ENCODE data around the gene ATG13. TPM values are rescaled to one million over a fixed set of nuclear protein-coding genes. Genes with fewer than 3 reads are reported as not detected.

Gene ATG13
- total and polyA plus RNA-seq, 10 donors: 14.9 to 111 (median 81.9) TPM

DNA sequence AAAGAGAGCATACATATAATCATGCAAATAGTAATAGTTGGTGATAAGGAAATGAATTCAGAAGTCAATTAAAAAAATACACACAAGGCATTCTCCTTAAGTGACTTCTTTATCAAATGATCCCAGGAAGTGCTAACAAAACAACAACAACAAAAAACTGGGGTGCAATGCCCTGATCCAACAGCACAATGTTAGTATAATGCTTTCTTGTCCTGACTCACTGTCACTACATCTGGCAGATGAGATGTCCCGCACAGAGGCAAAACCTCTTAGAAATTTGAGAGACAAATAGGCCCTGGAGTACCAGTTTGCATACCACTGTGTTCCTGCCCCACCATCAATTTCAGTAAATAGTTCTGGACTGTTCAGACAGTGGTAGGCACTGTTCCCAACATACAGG, 12.6 kb upstream of the ATG13 start:
- intact Hi-C loops (cut with DNase I; ENCODE audit: low total_unique reads): no loop called here
- H3K27ac ChIP-seq: no peak overlapping the region
- no peaks in the 10 kb centered on the region for H3K4me1 ChIP-seq
- peaks cover 0 to 5% (median 0%) of the 10 kb centered on the region in 8 donors for H3K9me3 ChIP-seq
- TF ChIP-seq, protein P1, sequence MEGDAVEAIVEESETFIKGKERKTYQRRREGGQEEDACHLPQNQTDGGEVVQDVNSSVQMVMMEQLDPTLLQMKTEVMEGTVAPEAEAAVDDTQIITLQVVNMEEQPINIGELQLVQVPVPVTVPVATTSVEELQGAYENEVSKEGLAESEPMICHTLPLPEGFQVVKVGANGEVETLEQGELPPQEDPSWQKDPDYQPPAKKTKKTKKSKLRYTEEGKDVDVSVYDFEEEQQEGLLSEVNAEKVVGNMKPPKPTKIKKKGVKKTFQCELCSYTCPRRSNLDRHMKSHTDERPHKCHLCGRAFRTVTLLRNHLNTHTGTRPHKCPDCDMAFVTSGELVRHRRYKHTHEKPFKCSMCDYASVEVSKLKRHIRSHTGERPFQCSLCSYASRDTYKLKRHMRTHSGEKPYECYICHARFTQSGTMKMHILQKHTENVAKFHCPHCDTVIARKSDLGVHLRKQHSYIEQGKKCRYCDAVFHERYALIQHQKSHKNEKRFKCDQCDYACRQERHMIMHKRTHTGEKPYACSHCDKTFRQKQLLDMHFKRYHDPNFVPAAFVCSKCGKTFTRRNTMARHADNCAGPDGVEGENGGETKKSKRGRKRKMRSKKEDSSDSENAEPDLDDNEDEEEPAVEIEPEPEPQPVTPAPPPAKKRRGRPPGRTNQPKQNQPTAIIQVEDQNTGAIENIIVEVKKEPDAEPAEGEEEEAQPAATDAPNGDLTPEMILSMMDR (IDR thresholded peaks at IDR 0.05 in 8 of 11, conservative IDR thresholded peaks at IDR 0.05 in 3 of 11): no peak
- TF ChIP-seq POLR2A (IDR thresholded peaks at IDR 0.05): no peak
- TF ChIP-seq POLR2AphosphoS5 (IDR thresholded peaks at IDR 0.05): no peak
- no peak for DNase-seq
- H3K27me3 ChIP-seq (replicated peaks in 1 of 7): no peaks in the 10 kb centered on the region
- WGBS, 5 donors: 84 to 100% (median 91%) methylated on average over 1 of the region's 1 CpG
- no peak overlapping the region for H3K4me3 ChIP-seq
- H3K36me3 ChIP-seq: peaks cover 0 to 26% (median 0%) of the 10 kb centered on the region in 6 donors

DNA sequence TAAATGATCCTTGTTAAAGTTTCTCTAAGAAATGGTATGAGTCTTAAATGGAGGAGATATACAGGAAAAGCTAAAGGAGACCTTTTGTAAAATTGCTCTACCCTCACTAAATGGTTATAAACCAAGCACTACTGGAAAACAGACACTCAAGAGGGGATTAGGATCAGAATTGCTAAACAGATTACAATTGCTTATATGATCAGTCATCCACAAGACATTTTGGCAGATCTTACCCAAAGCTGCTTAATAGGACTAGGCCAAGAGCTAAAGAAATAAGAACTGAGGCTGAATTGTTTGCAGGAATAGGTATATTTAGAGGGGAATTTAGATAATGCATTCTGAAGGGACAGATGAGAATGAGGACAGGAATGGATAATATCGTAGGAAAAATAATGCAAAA, 9.8 kb upstream of the ATG13 start:
- DNase-seq: no peak

DNA sequence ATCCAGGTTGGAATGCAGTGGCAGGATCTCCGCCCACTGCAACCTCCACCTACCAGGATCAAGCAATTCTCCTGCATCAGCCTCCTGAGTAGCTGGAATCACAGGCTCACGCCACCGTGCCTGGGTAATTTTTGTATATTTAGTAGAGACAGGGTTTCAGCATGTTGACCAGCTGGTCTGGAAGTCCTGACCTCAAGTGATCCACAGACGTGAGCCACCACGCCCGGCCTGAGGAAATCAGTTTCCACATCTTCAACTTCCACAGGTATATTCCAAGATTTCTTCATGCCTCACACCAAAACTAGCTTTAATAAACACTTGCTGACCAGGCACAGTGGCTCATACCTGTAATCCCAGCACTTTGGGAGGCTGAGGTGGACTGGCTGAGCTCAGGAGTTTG, 8.0 kb upstream of the ATG13 start:
- intact Hi-C loops (cut with DNase I; ENCODE audit: low total_unique reads): no loop called here
- no peak for DNase-seq
- no peaks in the 10 kb centered on the region for H3K27me3 ChIP-seq (replicated peaks in 1 of 7)
- peaks cover 0 to 4% (median 0%) of the 10 kb centered on the region in 6 donors for H3K36me3 ChIP-seq
- TF ChIP-seq, protein P1 (IDR thresholded peaks at IDR 0.05 in 8 of 11, conservative IDR thresholded peaks at IDR 0.05 in 3 of 11): no peak
- no peak for TF ChIP-seq POLR2AphosphoS5 (IDR thresholded peaks at IDR 0.05)
- TF ChIP-seq POLR2A (IDR thresholded peaks at IDR 0.05): no peak
- H3K9me3 ChIP-seq: no peaks in the 10 kb centered on the region
- H3K4me1 ChIP-seq: peaks cover 0 to 17% (median under 1%) of the 10 kb centered on the region in 6 donors
- no peak overlapping the region for H3K27ac ChIP-seq
- no peak overlapping the region for H3K4me3 ChIP-seq
- WGBS, 5 donors: 80 to 96% (median 90%) methylated on average over 6 of the region's 6 CpGs

More for the DNA sequence above, 9.8 kb upstream of the ATG13 start:
- WGBS, 5 donors: 78 to 100% (median 88%) methylated on average over 1 of the region's 1 CpG
- TF ChIP-seq POLR2A (IDR thresholded peaks at IDR 0.05) (no peak), POLR2AphosphoS5 (IDR thresholded peaks at IDR 0.05) (no peak)
- TF ChIP-seq, protein P1 (IDR thresholded peaks at IDR 0.05 in 8 of 11, conservative IDR thresholded peaks at IDR 0.05 in 3 of 11): no peak
- Histone ChIP-seq H3K27ac (no peak overlapping the region), H3K27me3 (replicated peaks in 1 of 7) (no peaks in the 10 kb centered on the region), H3K4me1 (peaks cover 0 to 6% (median 0%) of the 10 kb centered on the region in 6 donors), H3K4me3 (no peak overlapping the region), H3K36me3 (peaks cover 0 to 18% (median 0%) of the 10 kb centered on the region in 6 donors), H3K9me3 (peaks cover 0 to 5% (median 0%) of the 10 kb centered on the region in 8 donors)
- intact Hi-C loops (cut with DNase I; ENCODE audit: low total_unique reads): no loop called here

DNA sequence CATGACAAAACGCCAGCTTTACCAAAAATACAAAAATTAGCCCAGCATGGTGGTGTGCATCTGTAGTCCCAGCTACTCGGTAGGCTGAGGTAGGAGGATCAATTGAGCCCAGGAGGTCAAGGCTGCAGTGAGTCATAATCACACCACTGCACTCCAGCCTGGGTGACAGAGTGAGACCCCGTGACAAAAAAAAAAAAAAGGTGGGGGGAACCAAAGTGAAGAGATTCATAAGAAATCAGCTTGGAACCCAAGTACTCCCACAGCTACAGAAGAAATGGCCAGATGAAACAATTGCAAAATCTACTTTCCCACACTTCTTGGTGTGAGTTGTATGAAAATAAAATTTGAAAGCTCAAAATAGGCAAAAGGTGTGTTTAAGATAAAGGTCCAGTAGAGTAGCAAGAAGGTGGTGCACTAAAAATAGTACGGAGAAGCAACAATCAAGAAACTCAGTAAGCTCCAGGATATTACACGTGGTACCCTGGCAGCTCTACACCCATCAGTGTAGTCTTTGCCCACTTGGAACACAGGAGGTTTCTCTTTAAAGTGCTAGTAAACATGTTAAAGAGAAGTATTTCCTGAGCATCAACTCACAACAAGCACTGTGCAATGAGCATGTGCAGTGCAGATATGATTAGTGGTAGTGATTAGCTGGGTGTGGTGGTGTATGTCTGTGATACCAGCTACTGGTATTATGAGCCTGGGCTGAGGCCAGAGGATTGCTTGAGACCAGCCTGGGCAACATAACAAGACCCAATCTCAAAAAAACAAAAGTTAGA, 5.6 kb upstream of the ATG13 start:
- intact Hi-C loops (cut with DNase I; ENCODE audit: low total_unique reads): no loop called here
- TF ChIP-seq POLR2A (IDR thresholded peaks at IDR 0.05) (no peak), POLR2AphosphoS5 (IDR thresholded peaks at IDR 0.05) (no peak)
- TF ChIP-seq, protein P1 (IDR thresholded peaks at IDR 0.05 in 8 of 11, conservative IDR thresholded peaks at IDR 0.05 in 3 of 11): no peak
- H3K27me3 ChIP-seq (replicated peaks in 1 of 7): no peaks in the 10 kb centered on the region
- H3K9me3 ChIP-seq: no peaks in the 10 kb centered on the region
- 83 to 86% (median 84%) methylated on average over 5 of the region's 5 CpGs for WGBS, 5 donors
- H3K4me3 ChIP-seq: no peak overlapping the region
- H3K36me3 ChIP-seq: peaks cover 0 to 4% (median 0%) of the 10 kb centered on the region in 6 donors
- peaks cover 0 to 40% (median 14%) of the 10 kb centered on the region in 6 donors for H3K4me1 ChIP-seq
- no peak for DNase-seq
- no peak overlapping the region for H3K27ac ChIP-seq

All from spleen (tissue), 11 donors.